Fibroblast of lung (primary cell): ENCODE measurements around the gene RAB27B.

Source experiments
- CTCF ChIP-seq, 2 donors: IDR thresholded peaks in 1 of 2; conservative IDR thresholded peaks in 1 of 2; 1 replicate in 1 of 2; 2 replicates in 1 of 2; pipeline ENCODE4 v1.5.1; 2011 to 2012; ENCODE audit warnings: low read length in 2 of 2, control low read depth in 1 of 2, inconsistent platforms in 1 of 2, low read depth in 1 of 2, mild to moderate bottlenecking in 1 of 2
- EZH2 ChIP-seq: IDR thresholded peaks from 2 replicates; pipeline ENCODE4 v1.5.1; 2012; ENCODE audit warnings: low read length, control low read depth, mild to moderate bottlenecking; ENCODE audit errors: missing control alignments

- TF ChIP-seq CTCF (conservative IDR thresholded peaks at IDR 0.05 in 1 of 2, IDR thresholded peaks at IDR 0.05 in 1 of 2; ENCODE audit: low read depth in 1 of 2, low read length in 2 of 2) (no peak), EZH2 (no peak)
Observed at GRCh38 chr18:54872681-54873080, 44.4 kb downstream of the RAB27B start.
